Germinal center (tissue), 1 donor: ENCODE data around the gene CELF5.
"Not testable (repeated sequence)": the region's sequence is repeated elsewhere in the genome, so short reads cannot be mapped to it uniquely, and the experiment has no call there.

Source experiments
- DNase-seq: peaks from one replicate; pipeline ENCODE4 v3.0.0; 2012; ENCODE audit warnings: mixed read lengths, low spot score

The CELF5 gene

GRCh38 chr19:3274245-3274941 lies 49.9 kb downstream of the CELF5 start:
- DNase-seq = no peak

- DNase-seq = peak; percentile 33
Observed at GRCh38 chr19:3274942-3275582, 50.6 kb downstream of the CELF5 start.

DNA sequence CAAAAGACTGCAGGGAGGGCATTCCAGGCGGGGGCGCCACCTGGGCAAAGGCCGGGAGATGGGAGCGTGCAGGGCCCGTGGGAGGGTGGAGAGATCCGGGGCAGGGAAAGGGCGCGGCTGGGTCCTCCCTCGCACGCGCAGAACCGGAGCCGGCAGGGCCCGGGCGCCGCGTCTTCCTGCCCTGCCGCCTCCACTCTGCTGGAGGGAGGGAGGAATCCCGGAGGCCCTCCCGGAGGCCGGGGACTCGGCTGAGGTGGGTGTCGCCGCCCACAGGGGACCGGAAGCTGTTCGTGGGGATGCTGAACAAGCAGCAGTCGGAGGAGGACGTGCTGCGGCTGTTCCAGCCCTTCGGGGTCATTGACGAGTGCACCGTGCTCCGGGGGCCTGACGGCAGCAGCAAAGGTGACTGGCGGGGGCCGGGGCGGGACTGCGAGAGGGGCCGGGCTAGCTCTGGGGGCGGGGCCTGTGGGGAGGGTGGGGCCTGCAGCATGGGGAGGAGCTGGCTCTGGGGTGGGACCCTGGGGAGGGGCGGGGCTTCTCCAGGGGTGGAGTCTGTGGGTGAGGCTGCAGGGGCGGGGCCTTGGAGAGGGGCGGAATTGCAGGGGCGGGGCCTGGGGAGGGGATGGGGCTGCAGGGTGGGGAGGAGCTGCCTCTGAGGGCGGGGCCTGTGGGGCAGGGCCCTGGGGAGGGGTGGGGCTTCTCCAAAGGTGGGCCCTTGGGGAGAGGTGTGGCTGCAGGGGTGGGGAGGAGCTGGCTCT lies 51.3 kb downstream of the CELF5 start:
- DNase-seq = peak; percentile 97

DNA sequence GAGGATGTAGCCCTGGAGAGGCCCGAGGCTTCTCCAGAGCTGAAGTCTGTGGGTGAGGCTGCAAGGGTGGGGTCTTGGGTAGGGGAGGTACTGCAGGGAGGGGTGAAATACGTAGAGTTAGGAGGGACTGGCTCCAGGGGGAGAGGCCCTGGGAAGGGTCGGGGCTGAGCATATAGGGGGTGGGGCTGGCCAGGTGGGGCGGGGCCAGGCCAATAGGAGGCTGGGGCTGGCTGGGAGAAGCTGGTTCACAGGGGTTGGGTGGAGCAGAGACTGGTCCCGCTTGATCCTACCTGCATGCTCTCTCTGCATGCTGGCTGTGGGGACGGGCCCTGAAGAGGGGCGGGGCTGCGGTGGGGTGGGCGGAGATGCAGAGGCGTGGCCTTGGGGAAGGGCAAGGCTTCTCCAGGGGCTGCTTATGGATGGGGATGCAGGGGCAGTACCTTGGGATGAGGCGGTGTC lies 51.9 kb downstream of the CELF5 start:
- peak; percentile 52 for DNase-seq

- DNase-seq = no peak
Observed at GRCh38 chr19:3277649-3278048, 53.2 kb downstream of the CELF5 start.

DNA sequence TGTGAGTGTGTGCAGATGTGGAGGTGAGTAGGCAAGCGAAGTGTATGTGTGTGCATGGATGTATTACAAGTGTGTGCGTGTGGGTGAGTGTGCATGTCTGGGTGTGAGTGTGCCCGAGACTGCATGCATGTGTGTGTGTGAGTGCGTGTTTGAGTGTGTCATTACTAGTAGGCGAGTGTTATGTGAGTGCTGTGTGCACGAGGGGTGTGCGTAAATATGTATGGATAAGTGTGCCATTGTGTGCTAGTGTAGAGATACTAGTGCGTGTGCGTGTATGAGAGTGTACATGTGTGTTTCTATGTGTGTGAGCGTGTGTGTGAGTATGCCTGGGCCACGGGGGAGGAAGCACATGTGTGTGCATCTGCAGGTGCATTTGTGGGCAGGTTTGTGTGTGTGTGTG lies 53.8 kb downstream of the CELF5 start:
- DNase-seq = no peak

DNA sequence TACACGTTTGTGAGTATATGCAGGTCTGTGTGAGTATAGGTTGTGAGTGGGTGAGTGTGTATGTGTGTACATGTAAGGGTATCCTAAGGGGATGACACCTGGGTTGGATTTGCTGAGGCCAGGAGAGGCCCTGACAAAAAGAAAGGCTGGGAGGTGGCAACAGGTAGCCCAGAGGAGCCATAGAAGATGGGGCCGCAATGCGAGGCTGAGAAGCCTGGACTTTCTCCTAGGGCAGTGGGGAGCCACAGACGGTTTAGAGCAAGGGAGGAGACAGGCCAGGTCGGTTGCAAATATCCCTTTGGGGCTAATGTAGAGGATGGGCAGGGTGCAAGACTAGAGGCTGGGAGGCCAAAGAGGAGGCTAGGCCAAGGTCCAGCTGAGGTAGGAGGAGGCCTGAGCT lies 54.3 kb downstream of the CELF5 start:
- DNase-seq = no peak

DNA sequence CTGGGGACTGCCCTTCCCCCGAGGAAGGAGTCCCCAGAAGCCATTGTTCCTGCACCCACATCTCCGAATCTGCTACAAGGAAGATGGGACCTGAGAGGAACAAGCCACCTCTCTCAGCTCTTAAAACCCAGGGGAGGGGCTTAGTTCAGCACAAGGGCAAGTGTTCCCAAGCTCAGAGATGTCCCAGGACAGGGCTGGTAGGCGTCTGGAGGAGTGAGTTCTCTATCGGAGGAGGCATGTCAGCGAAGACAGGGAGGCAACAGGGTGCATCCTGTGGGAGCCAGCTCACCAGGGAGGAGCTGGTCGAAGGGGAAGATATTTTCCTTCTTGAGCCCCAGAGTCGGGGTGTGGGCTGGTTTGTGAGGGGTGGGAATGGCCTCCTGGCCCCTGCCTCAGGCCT lies 54.8 kb downstream of the CELF5 start:
- no peak for DNase-seq

DNA sequence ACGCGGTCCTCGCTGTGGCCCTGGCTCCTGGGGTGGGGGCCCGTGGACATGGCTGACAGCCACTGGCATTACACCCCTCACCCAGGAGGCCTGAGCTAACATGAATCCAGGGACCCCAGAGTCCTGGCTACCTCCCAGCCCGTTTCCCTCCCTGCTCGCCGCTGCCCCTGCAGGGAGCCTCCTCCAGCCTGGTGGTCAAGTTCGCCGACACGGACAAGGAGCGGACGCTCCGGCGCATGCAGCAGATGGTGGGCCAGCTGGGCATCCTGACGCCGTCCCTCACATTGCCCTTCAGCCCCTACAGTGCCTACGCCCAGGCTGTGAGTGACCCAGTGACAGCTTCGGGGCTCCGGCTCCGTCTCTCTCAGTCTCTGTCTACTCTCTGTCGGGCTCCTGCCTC lies 56.6 kb downstream of the CELF5 start:
- DNase-seq = no peak

DNA sequence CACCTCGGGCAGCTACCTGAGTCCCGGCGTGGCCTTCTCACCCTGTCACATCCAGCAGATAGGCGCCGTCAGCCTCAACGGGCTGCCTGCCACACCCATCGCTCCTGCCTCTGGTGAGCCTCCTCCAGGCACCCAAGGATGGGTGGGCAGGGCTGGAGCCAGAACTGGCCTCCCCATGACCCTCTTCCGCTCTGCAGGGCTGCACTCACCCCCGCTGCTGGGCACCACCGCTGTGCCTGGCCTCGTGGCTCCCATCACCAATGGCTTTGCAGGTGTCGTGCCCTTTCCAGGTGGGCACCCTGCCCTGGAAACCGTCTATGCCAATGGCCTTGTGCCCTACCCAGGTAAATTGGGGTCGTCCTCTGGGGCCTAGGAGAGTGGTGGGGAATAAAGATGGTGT lies 57.7 kb downstream of the CELF5 start:
- no peak for DNase-seq

DNA sequence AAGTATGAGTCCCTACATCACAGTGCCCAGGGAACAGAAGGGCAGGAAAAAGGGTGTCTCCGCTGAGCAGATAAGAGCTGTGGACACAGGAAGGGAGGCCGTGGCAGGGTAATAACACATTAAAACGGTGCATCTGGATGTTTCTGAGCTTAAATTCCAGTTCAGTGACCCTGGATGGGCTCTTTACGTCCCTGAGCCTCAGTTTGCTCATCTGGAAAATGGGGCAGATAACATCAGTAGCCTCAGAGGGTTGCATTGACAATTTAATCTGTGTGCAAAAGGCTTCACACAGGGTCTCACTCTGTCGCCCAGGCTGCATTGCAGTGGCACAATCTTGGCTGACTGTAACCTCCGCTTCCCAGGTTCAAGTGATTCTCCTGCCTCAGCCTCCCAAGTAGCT lies 58.1 kb downstream of the CELF5 start:
- DNase-seq = no peak

DNA sequence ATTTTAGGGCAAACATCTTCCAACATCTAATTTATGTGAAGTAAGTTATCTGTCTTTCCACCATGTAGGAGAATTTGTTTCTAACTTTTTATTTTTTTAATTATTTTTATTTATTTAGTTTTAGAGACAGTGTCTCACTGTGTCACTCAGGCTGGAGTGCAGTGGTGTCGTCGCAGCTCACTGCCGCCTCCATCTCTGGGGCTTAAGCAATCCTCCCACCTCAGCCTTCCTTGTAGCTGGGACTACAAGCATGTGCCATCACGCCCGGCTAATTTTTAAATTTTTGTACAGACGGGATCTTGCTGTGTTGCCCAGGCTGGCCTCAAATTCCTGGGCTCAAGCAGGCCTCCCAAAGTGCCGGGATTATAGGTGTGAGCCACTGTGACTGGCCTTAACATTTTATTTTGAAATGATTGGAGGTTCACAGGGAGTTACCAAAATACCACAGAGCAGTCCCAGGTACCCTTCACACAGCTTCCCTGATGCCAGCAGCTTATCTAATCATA lies 58.8 kb downstream of the CELF5 start:
- no peak for DNase-seq

DNA sequence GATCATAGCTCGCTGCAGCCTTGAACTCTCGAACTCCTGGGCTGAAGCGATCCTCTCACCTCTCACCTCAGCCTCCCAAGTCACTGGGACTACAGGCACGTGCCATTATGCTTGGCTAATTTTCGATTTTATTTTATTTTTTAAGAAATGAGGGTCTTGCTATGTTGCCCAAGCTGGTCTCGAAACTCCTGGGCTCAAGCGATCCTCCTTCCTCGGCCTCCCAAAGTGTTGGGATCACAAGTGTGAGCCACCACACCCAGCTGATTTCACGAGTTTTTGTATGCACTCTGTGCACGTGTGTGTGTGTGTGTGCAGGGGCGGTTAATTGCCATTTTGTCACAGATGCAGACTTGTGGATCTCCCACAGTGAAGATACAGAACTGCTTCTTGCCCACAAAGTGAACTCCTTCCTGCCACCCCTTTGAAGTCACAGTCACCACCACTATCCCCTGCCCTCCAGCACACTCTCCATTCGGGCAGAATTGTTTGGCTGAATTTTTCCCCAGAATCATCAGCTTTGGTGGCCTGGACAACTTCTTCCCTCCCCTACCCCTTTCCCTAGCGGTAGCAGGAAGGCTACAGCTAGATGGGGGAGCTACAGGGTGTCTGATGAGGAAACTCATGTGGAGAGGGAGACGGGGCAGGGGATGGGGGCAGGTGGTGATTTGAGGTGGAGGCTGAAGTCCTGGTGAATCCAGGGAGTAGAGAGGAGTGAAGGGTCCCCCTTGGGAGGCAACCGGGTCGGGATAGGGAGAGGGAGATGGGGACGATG lies 59.6 kb downstream of the CELF5 start:
- no peak for DNase-seq

GRCh38 chr19:3284759-3285646 lies 60.5 kb downstream of the CELF5 start:
- DNase-seq = peak; percentile 33

DNA sequence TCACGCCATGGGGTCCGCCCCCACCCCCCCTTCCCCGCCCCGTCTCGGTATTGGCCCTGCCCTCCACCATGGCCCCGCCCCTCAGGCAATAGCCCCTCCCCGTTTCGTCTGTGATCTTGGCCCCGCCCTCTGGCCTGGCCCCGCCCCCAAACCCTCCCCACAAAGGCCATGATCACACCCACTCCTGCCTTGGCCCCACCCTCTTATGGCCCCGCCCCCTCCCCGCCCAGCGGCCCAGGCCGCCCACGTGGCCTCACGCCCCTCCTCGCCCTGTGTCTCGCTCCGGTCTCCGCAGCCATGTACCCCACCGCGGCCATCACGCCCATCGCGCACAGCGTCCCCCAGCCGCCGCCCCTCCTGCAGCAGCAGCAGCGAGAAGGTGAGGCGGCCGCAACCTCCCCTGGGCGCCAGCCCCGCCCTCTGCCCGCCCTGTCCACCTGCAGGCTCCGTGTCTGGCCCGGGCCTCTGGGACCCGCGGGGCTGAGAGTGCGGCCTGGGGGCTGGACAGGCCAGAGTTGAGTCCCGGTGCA lies 61.3 kb downstream of the CELF5 start:
- DNase-seq = peak; percentile 36

GRCh38 chr19:3287814-3288213 lies 63.4 kb downstream of the CELF5 start:
- DNase-seq = no peak

DNA sequence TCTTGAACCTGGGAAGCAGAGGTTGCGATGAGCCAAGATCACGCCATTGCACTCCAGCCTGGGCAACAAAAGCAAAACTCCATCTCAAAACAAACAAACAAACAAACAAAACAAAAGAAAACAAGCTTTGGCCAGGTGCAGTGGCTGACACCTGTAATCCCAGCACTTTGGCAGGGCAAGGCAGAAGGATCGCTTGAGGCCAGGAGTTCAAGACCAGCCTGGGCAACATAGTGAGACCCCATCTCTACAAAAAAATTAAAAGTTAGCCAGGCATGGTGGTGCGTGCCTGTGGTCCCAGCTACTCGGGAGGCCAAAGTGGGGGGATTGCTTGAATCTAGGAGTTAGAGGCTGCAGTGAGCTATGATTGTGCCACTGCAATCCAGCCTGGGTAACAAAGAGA lies 64.0 kb downstream of the CELF5 start:
- DNase-seq = not testable (repeated sequence)

GRCh38 chr19:3289971-3290569 lies 65.6 kb downstream of the CELF5 start:
- DNase-seq = no peak

DNA sequence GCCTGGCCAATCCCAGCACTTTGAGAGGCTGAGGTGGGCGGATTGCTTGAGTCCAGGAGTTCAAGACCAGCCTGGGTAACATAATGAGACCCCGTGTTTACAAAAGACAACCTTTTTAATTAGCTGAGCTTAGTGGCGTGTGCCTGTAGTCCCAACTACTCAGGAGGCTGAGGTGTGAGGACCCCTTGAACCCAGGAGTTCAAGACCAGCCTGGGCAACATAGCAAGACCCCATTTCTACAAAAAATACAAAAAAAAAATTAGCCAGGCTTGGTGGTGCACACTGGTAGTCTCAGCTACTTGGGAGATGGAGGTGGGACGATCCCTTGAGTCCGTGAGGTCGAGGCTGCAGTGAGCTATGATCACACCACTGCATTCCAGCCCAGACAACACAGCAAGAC lies 66.4 kb downstream of the CELF5 start:
- not testable (repeated sequence) for DNase-seq

DNA sequence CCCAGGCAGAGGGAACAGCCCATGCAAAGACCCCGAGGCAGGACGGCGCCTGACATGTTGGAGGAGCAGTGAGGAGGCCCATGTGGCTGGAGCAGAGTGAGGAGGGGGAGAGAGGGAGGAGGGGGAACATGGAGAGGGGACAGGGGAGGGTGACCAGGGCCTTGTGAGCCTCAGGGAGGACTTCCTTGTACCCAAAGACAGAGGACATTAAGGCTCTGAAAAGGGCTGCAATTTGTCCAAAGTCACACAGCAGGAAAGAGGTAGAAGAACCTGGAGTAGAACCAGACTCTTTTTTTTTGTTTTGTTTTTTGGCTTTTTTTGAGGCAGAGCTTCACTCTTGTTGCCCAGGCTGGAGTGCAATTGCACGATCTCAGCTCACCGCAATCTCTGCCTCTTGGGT lies 67.2 kb downstream of the CELF5 start:
- DNase-seq = no peak
